ENCODE results near the gene PRDM10. TPM values are rescaled to one million over a fixed set of nuclear protein-coding genes. Genes with fewer than 3 reads are reported as not detected.

The PRDM10 gene
- total and polyA plus RNA-seq, 10 of the 15 experiments (the other 5 are each of a cell fraction or from before 2014, with no cell fraction given) = 0.93 to 6.2 (median 4.1) TPM

GRCh38 chr11:129852125-129852740, 150.4 kb downstream of the PRDM10 start:
- POLR2A ChIA-PET = no interaction called here
- Histone ChIP-seq H3K4me2 (ENCODE audit: control insufficient read depth, insufficient read depth) (no peak overlapping the region), H3K4me3 (no peak overlapping the region), H3K27ac (ENCODE audit: control insufficient read depth, insufficient read depth) (no peak overlapping the region), H2AFZ (ENCODE audit: control insufficient read depth, low read depth, low read length) (no peak overlapping the region), H3K27me3 (replicated peaks in 1 of 2; ENCODE audit: control insufficient read depth in 2 of 2, insufficient read depth in 2 of 2, low read length in 1 of 2) (no peaks in the 10 kb centered on the region), H3K9ac (ENCODE audit: control insufficient read depth, insufficient read depth, low read length) (no peak overlapping the region), H3K9me3 (replicated peaks; ENCODE audit: control insufficient read depth, insufficient read depth, low read length) (no peaks in the 10 kb centered on the region), H3K4me1 (ENCODE audit: control insufficient read depth, insufficient read depth, low read length) (no peaks in the 10 kb centered on the region; the same call in 1 of the 2 replicates), H4K20me1 (ENCODE audit: control insufficient read depth, insufficient read depth) (peaks cover 2% of the 10 kb centered on the region; the same call in 1 of the 2 replicates), H3K36me3 (ENCODE audit: control insufficient read depth in 2 of 2, insufficient read depth in 2 of 2, low read length in 1 of 2) (no peaks in the 10 kb centered on the region), H3K79me2 (ENCODE audit: control insufficient read depth, insufficient read depth, low read length) (no peaks in the 10 kb centered on the region)
- BruUV-seq (replicated peaks) = no TSS peak
- CTCF ChIA-PET = no interaction called here
- ATAC-seq = no peak
- no peak for TF ChIP-seq HCFC1 (IDR thresholded peaks at IDR 0.05; ENCODE audit: low read length)
- TF ChIP-seq, protein P1, sequence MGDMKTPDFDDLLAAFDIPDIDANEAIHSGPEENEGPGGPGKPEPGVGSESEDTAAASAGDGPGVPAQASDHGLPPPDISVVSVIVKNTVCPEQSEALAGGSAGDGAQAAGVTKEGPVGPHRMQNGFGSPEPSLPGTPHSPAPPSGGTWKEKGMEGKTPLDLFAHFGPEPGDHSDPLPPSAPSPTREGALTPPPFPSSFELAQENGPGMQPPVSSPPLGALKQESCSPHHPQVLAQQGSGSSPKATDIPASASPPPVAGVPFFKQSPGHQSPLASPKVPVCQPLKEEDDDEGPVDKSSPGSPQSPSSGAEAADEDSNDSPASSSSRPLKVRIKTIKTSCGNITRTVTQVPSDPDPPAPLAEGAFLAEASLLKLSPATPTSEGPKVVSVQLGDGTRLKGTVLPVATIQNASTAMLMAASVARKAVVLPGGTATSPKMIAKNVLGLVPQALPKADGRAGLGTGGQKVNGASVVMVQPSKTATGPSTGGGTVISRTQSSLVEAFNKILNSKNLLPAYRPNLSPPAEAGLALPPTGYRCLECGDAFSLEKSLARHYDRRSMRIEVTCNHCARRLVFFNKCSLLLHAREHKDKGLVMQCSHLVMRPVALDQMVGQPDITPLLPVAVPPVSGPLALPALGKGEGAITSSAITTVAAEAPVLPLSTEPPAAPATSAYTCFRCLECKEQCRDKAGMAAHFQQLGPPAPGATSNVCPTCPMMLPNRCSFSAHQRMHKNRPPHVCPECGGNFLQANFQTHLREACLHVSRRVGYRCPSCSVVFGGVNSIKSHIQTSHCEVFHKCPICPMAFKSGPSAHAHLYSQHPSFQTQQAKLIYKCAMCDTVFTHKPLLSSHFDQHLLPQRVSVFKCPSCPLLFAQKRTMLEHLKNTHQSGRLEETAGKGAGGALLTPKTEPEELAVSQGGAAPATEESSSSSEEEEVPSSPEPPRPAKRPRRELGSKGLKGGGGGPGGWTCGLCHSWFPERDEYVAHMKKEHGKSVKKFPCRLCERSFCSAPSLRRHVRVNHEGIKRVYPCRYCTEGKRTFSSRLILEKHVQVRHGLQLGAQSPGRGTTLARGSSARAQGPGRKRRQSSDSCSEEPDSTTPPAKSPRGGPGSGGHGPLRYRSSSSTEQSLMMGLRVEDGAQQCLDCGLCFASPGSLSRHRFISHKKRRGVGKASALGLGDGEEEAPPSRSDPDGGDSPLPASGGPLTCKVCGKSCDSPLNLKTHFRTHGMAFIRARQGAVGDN (IDR thresholded peaks at IDR 0.05) = no peak
- TF ChIP-seq, protein P2, sequence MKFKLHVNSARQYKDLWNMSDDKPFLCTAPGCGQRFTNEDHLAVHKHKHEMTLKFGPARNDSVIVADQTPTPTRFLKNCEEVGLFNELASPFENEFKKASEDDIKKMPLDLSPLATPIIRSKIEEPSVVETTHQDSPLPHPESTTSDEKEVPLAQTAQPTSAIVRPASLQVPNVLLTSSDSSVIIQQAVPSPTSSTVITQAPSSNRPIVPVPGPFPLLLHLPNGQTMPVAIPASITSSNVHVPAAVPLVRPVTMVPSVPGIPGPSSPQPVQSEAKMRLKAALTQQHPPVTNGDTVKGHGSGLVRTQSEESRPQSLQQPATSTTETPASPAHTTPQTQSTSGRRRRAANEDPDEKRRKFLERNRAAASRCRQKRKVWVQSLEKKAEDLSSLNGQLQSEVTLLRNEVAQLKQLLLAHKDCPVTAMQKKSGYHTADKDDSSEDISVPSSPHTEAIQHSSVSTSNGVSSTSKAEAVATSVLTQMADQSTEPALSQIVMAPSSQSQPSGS (IDR thresholded peaks at IDR 0.05; ENCODE audit: low read length) = no peak
- no peak for TF ChIP-seq MLLT1 (IDR thresholded peaks at IDR 0.05)
- TF ChIP-seq PML (IDR thresholded peaks at IDR 0.05; ENCODE audit: low read length) = no peak
- TF ChIP-seq EGR1 (IDR thresholded peaks at IDR 0.05; ENCODE audit: borderline replicate concordance in 1 of 2, low read depth in 2 of 2, low read length in 2 of 2) = no peak
- TF ChIP-seq, protein P3, sequence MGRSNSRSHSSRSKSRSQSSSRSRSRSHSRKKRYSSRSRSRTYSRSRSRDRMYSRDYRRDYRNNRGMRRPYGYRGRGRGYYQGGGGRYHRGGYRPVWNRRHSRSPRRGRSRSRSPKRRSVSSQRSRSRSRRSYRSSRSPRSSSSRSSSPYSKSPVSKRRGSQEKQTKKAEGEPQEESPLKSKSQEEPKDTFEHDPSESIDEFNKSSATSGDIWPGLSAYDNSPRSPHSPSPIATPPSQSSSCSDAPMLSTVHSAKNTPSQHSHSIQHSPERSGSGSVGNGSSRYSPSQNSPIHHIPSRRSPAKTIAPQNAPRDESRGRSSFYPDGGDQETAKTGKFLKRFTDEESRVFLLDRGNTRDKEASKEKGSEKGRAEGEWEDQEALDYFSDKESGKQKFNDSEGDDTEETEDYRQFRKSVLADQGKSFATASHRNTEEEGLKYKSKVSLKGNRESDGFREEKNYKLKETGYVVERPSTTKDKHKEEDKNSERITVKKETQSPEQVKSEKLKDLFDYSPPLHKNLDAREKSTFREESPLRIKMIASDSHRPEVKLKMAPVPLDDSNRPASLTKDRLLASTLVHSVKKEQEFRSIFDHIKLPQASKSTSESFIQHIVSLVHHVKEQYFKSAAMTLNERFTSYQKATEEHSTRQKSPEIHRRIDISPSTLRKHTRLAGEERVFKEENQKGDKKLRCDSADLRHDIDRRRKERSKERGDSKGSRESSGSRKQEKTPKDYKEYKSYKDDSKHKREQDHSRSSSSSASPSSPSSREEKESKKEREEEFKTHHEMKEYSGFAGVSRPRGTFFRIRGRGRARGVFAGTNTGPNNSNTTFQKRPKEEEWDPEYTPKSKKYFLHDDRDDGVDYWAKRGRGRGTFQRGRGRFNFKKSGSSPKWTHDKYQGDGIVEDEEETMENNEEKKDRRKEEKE (IDR thresholded peaks at IDR 0.05) = no peak
- TF ChIP-seq SMC3 (IDR thresholded peaks at IDR 0.05; ENCODE audit: borderline replicate concordance, low read length) = no peak
- TF ChIP-seq MTA3 (IDR thresholded peaks at IDR 0.05; ENCODE audit: borderline replicate concordance, low read length) = no peak
- no peak for TF ChIP-seq CEBPB (IDR thresholded peaks at IDR 0.05; ENCODE audit: borderline replicate concordance in 1 of 2, low read depth in 2 of 2, low read length in 2 of 2)
- TF ChIP-seq KAT2A (conservative IDR thresholded peaks at IDR 0.05; ENCODE audit: control insufficient read depth, low read depth, low read length) = no peak
- TF ChIP-seq ZSCAN29 (IDR thresholded peaks at IDR 0.05) = no peak
- no peak for TF ChIP-seq CBX3 (IDR thresholded peaks at IDR 0.05; ENCODE audit: borderline replicate concordance, low read depth)
- TF ChIP-seq RAD21 (IDR thresholded peaks at IDR 0.05; ENCODE audit: insufficient read depth, low read depth, low read length) = no peak
- no peak for TF ChIP-seq HDAC2 (IDR thresholded peaks at IDR 0.05)
- SMC1A ChIA-PET (ENCODE audit: uncharacterized antibody, unreplicated experiment) = no interaction called here
- WGBS (ENCODE audit: insufficient coverage, insufficient replicate concordance, low lambda C conversion rate, missing lambda C conversion rate) = 60% methylated on average over 15 of the region's 15 CpGs
- no peak for DNase-seq (ENCODE audit: low read depth, low spot score)
- in situ Hi-C loops (cut with MboI) = no loop called here
- intact Hi-C loops (cut with micrococcal nuclease; ENCODE audit: unreplicated experiment) = no loop called here
- FAIRE-seq = peak; percentile 23
- RAD21 ChIA-PET (ENCODE audit: unreplicated experiment) = no interaction called here

Measured in GM12878 (cell line).